ENCODE results near the gene CDH13.

GRCh38 chr16:83533193-83533592 is 906.4 kb downstream of the CDH13 start:
- TF ChIP-seq POLR2A (IDR thresholded peaks at IDR 0.05) (no peak), CTCF (IDR thresholded peaks at IDR 0.05) (no peak)

All from adrenal gland (tissue), 5 donors.